Frontal cortex (tissue), 4 donors: Measurements from ENCODE around the gene CACNA1I. TPM values are rescaled to one million over a fixed set of nuclear protein-coding genes. Genes with fewer than 3 reads are reported as not detected.
"Not testable (repeated sequence)": the region's sequence is repeated elsewhere in the genome, so short reads cannot be mapped to it uniquely, and the experiment has no call there.

Source experiments
- DNase-seq, 2 donors: peaks; one replicate each; pipeline ENCODE4 v3.0.0; 2012; ENCODE audit warnings: low spot score in 2 of 2
- FAIRE-seq: peaks from 2 replicates; lab custom pipeline; 2012; peaks lifted over from hg19 to GRCh38; lab: Jason Lieb, UNC
- total RNA-seq: library from RNA; depleted of rRNA; stranded (reverse); fragments of >200 nt; gene quantifications from one replicate; pipeline ENCODE4 v1.2.3, GENCODE V29; 2014
- donor health status: control.
- donor health status: control.
- donor health status: control.

CACNA1I gene
- total RNA-seq = 5.3 TPM

DNA sequence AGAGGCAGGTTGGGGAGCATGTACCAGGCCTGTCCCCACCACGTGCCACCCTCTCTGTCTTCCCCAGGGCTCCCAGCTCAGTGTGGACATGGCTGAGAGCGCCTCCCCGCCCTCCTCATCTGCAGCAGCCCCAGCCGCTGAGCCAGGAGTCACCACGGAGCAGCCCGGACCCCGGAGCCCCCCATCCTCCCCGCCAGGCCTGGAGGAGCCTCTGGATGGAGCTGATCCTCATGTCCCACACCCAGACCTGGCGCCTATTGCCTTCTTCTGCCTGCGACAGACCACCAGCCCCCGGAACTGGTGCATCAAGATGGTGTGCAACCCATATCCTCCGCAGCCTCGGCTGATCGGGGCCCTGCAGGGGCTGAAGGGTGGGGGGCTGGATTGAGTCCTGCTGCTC, at the start of gene CACNA1I:
Gene CACNA1I, plus strand, starts transcription at position 89 of the 400 bp plus-strand sequence. Its CDS starts 0 bp downstream, at position 89.
- no peak for DNase-seq
- FAIRE-seq = no peak

DNA sequence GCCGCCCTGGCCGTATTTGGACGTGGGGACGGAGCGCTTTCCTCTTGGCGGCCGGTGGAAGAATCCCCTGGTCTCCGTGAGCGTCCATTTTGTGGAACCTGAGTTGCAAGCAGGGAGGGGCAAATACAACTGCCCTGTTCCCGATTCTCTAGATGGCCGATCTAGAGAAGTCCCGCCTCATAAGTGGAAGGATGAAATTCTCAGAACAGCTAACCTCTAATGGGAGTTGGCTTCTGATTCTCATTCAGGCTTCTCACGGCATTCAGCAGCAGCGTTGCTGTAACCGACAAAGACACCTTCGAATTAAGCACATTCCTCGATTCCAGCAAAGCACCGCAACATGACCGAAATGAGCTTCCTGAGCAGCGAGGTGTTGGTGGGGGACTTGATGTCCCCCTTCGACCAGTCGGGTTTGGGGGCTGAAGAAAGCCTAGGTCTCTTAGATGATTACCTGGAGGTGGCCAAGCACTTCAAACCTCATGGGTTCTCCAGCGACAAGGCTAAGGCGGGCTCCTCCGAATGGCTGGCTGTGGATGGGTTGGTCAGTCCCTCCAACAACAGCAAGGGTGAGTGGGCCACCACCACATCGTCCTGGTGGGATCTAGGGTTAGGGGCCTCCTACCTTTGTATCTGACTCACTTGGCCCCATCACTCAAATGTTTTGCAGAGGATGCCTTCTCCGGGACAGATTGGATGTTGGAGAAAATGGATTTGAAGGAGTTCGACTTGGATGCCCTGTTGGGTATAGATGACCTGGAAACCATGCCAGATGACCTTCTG, 49.3 kb upstream of the CACNA1I start:
- not testable (repeated sequence) for DNase-seq

GRCh38 chr22:39522091-39522490, 48.5 kb upstream of the CACNA1I start:
- not testable (repeated sequence) for FAIRE-seq, DNase-seq

More for the DNA sequence above, 49.3 kb upstream of the CACNA1I start:
- not testable (repeated sequence) for FAIRE-seq

DNA sequence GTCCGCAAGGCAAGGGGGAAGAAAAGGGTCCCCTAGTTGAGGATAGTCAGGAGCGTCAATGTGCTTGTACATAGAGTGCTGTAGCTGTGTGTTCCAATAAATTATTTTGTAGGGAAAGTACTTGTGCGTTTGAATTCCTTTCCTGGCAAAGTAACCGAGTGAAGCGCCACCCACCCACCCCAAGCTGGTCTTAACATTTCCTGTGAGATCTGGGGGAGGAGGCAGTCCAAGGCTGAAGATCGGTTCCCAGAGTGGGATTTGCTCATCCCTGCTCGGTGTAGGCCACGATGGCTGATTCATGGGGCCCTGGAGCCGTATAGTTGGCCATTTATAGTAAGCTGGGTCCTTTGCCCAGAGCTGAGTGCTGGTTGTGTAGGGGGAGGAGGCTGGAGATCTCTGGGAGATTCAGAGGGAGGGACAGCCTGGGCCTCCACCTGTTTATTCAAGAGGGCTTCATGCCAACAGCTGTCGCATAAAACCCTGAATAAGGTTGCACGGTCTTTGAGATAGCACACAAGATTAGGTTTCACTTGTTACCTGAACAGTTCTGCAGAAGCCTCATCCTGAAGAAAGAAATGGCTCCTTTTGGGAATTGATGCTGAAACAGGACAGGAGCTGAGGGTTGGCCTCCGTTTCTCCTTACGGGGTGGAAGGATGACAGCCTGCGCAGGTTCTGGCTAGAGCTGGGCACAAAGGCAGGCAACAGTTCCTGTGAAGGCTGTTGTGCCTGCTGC, 47.8 kb upstream of the CACNA1I start:
- FAIRE-seq = no peak
- peak in 1 of 2 donors; percentile 52 for DNase-seq

GRCh38 chr22:39524089-39524752, 46.3 kb upstream of the CACNA1I start:
- FAIRE-seq (no peak), DNase-seq (no peak)

GRCh38 chr22:39524753-39525657, 45.5 kb upstream of the CACNA1I start:
- DNase-seq = no peak
- no peak for FAIRE-seq

GRCh38 chr22:39525658-39525975, 44.9 kb upstream of the CACNA1I start:
- DNase-seq (no peak), FAIRE-seq (no peak)

- DNase-seq = no peak
- no peak for FAIRE-seq
Observed at GRCh38 chr22:39526736-39527171, 43.8 kb upstream of the CACNA1I start.

- DNase-seq (no peak), FAIRE-seq (no peak)
Observed at GRCh38 chr22:39527481-39527961, 43.0 kb upstream of the CACNA1I start.

DNA sequence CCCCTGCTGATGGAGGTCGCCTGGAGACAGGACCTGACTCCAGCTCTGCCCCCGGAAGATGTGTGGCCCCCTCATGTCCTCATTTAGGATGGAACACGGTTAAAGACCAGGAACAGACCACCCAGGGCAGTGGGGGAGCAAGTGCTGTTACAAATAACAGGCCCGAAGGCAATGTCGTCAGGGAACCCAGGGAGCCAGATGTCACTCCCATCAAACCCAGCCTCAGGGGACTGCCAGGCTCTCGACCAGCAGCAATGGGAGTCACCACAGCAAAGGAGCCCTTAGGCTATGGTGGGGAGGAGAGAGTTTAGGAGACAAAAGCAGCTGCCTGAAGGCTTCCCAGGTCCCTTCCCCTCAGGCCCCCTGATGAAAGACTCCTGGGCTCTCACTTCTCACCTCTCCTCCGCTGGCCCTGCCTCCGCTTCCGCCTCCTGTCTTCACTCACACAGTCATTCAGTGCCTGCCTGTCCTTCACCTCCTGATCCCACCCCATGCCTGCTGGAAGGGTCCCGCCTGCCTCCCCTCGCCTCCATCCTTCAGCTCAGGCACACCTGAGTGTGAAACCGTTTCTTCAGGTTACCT, 42.4 kb upstream of the CACNA1I start:
- DNase-seq (no peak), FAIRE-seq (no peak)

DNA sequence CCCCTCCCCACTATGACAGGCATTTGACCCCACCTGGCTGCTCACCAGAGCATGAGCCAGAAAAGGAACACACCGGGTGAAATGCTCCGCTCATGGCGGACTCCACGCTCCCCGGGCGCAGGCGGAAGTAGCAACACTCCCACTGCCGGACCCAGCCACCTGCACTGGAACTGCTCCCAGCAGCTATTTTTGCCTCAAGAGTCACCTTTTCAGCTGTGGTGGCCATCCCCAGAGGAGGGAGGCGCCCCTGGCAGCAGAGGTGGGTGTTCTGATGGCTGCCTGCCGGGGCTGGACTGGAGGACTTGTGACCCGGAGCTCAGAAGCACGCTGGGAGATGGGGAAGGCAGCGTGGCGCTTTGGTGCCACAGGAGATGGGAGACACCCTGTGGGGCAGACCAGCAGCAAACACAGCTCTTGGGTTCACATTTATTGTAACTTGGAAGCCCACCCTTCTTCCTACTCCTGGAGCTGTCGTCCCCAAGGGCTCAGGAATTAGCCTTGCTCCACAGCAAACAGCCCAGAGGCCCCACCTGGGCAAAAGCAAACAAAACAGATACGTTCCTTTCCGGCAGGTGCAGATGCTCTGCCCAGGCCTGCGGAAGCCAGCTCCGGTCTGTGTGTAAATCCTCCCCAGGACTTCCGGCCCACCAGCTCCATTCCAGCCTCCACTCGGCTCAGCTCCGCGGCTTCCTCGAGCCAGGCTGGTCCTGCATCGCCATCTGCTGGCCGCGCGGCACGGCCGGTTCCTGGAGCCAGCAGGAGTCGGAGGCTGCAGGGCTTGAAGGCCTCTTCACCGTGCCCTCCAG, 41.7 kb upstream of the CACNA1I start:
- FAIRE-seq = no peak
- DNase-seq = peak; percentile 81 to 86

GRCh38 chr22:39529487-39529851, 41.1 kb upstream of the CACNA1I start:
- FAIRE-seq (no peak), DNase-seq (no peak)

GRCh38 chr22:39530116-39530515, 40.4 kb upstream of the CACNA1I start:
- DNase-seq (no peak), FAIRE-seq (no peak)

GRCh38 chr22:39530692-39531331, 39.7 kb upstream of the CACNA1I start:
- FAIRE-seq = no peak

DNA sequence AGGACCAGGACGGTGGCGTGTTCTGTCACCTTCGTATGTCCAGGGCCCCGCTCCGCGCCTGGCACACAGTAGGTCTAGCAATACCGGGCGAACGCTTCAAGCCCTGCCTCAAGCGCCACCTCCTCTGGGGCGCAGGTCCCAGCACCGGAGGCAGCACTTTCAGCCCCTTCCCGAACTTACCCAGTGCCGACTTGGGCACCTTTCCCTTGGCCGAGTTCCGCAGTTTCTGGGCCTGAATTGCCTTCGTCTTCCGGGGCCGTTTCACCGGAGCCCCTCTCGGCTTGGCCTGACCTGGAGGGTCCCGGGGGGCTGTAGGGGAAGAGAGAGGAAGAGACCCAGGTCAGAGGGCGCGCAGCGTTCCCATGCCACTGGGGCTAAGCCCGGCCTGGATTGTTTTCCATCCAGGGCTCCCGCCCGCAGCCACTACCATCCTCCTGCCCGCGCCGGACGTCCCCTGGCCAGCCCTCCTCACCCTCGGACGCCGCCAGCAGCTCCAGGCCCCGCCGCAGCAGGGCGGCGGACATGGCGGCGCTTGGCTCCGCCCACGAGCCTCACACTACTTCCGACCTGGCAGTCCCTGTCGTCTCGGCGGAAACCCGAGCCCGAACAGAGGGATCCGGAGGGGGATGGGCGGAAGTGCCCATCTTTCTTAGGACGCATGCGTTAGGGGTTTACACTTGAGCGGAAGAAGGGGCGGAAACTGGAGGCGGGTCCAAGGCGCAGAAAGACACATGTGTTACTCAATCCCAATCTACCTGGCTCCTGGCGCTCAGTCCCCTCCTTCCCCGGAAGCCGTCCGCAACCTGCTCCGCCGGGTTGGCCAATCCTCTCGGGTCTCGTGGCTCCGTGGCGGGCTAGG, 38.1 kb upstream of the CACNA1I start, which contains the start of gene RPS19BP1:
Gene RPS19BP1, minus strand, starts transcription at position 534 of the 859 bp plus-strand sequence. Its CDS starts 10 bp downstream, at position 524.
- DNase-seq (peak; percentile 95 to 97), FAIRE-seq (peak; percentile 64)

More at GRCh38 chr22:39530692-39531331, 39.7 kb upstream of the CACNA1I start:
- no peak for DNase-seq

DNA sequence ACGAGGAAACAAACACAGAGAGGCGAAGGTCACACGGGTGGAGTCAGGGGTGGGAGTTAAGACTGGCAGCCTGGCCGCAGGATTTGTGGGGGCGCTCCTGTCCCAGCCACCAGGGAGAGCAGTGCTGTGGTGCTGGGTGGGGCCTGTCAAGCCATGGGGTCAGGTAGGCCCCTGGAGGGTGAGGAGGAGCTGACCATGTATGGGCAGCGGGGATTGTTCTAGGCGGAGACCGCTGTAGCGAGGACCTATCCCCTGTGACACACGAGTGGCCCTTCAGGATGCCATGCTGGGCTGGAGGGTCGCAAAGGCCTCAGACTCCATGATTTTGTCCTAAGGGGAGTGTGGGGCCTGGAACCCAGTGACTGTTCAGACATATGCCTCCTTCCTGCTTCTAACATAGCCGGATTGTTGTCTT, 36.5 kb upstream of the CACNA1I start:
- DNase-seq (no peak), FAIRE-seq (no peak)
